GM23338 (cell line): Measurements from ENCODE around the gene CNTNAP2. TPM values are rescaled to one million over a fixed set of nuclear protein-coding genes. Genes with fewer than 3 reads are reported as not detected.

Experiments used
- ATAC-seq: fragments of 200-7000 bp; cut with Tn5 transposase; 3 replicates; pipeline ENCODE4 v1.9.1; 2020
- DNase-seq: peaks from one replicate; pipeline ENCODE4 v3.0.0-alpha.2; 2015; ENCODE audit warnings: low spot score
- H2AFZ ChIP-seq: fragments of 200-600 bp; sonication (generic); 2 replicates; pipeline ENCODE4 v1.8.0; 2016; ENCODE audit warnings: antibody characterized with exemption, mild to moderate bottlenecking, moderate library complexity
- H3F3A ChIP-seq: fragments of 200-600 bp; sonication (generic); replicated peaks from 2 replicates; pipeline ENCODE4 v1.8.0; 2017; ENCODE audit warnings: antibody characterized with exemption, mixed run types, low read depth
- H3K27ac ChIP-seq: fragments of 200-600 bp; sonication (generic); 2 replicates; pipeline ENCODE4 v1.6.1; 2016; ENCODE audit warnings: low read depth
- H3K27me3 ChIP-seq: fragments of 200-600 bp; sonication (generic); 2 replicates; pipeline ENCODE4 v1.8.0; 2016; ENCODE audit warnings: mild to moderate bottlenecking, mixed run types, moderate library complexity; ENCODE audit not compliant: insufficient read depth
- H3K36me3 ChIP-seq: fragments of 200-600 bp; sonication (generic); 2 replicates; pipeline ENCODE4 v1.8.0; 2016; ENCODE audit warnings: mild to moderate bottlenecking; ENCODE audit not compliant: insufficient read depth
- H3K4me1 ChIP-seq: fragments of 200-600 bp; sonication (generic); 2 replicates; pipeline ENCODE4 v1.8.0; 2016; ENCODE audit warnings: mild to moderate bottlenecking, moderate library complexity; ENCODE audit not compliant: insufficient read depth
- H3K4me2 ChIP-seq: fragments of 200-600 bp; sonication (generic); 2 replicates; pipeline ENCODE4 v1.7.1; 2017; ENCODE audit warnings: mixed run types
- H3K4me3 ChIP-seq: fragments of 200-600 bp; sonication (generic); 2 replicates; pipeline ENCODE4 v1.6.1; 2016; ENCODE audit warnings: mixed run types
- H3K79me2 ChIP-seq: fragments of 200-600 bp; sonication (generic); replicated peaks from 2 replicates; pipeline ENCODE4 v1.8.0; 2017; ENCODE audit warnings: mild to moderate bottlenecking; ENCODE audit not compliant: insufficient read depth
- H3K9me2 ChIP-seq: fragments of 200-600 bp; sonication (generic); 2 replicates; pipeline ENCODE4 v1.8.0; 2017; ENCODE audit not compliant: insufficient read depth
- H4K20me1 ChIP-seq: fragments of 200-600 bp; sonication (generic); replicated peaks from 2 replicates; pipeline ENCODE4 v1.8.0; 2017; ENCODE audit warnings: mild to moderate bottlenecking; ENCODE audit not compliant: insufficient read depth
- H3K27ac Mint-ChIP-seq: 2 replicates; pipeline ENCODE4 v1.8.0; 2020; ENCODE audit warnings: inconsistent platforms, mild to moderate bottlenecking, moderate library complexity, mixed read lengths
- H3K27me3 Mint-ChIP-seq: 3 replicates; pipeline ENCODE4 v1.8.0; 2022; ENCODE audit warnings: low read depth, mild to moderate bottlenecking, moderate library complexity, mixed read lengths, inconsistent platforms; ENCODE audit not compliant: insufficient read depth, poor library complexity
- H3K36me3 Mint-ChIP-seq: 3 replicates; pipeline ENCODE4 v1.8.0; 2021; ENCODE audit warnings: low read depth, mild to moderate bottlenecking, inconsistent platforms, moderate library complexity, mixed read lengths
- H3K4me1 Mint-ChIP-seq: 3 replicates; pipeline ENCODE4 v1.8.0; 2020; ENCODE audit warnings: mild to moderate bottlenecking, inconsistent platforms, mixed read lengths
- H3K4me3 Mint-ChIP-seq: 3 replicates; pipeline ENCODE4 v1.8.0; 2021; ENCODE audit warnings: moderate library complexity, mild to moderate bottlenecking, inconsistent platforms, mixed read lengths
- H3K9me3 Mint-ChIP-seq: 3 replicates; pipeline ENCODE4 v1.8.0; 2020; ENCODE audit warnings: moderate library complexity, mild to moderate bottlenecking, inconsistent platforms, mixed read lengths
- CREB1 ChIP-seq: fragments of 250-450 bp; sonication (Bioruptor Pico); IDR thresholded peaks from 2 replicates; pipeline ENCODE4 v1.5.0; 2020; ENCODE audit warnings: low read depth, mild to moderate bottlenecking, moderate library complexity
- CTCF ChIP-seq, 2 experiments: fragments of 200-600 bp in 1 of 2; sonication (generic) in 1 of 2; conservative IDR thresholded peaks; 2 replicates each; pipeline versions ENCODE4 v1.5.1 to v1.6.1; 2016 to 2017; ENCODE audit warnings: antibody characterized with exemption in 2 of 2, low read depth in 2 of 2, mild to moderate bottlenecking in 2 of 2, moderate library complexity in 1 of 2
- ETS1 ChIP-seq: IDR thresholded peaks from 2 replicates; pipeline ENCODE4 v1.6.1; 2016; ENCODE audit warnings: antibody characterized with exemption
- EZH2 ChIP-seq: fragments of 200-600 bp; sonication (generic); IDR thresholded peaks from one replicate; pipeline ENCODE4 v1.8.0; 2017; ENCODE audit warnings: antibody characterized with exemption, mild to moderate bottlenecking, low read depth; ENCODE audit not compliant: unreplicated experiment
- EZH2phosphoT487 ChIP-seq: fragments of 200-600 bp; sonication (generic); IDR thresholded peaks from one replicate; pipeline ENCODE4 v1.8.1; 2018; ENCODE audit warnings: antibody characterized with exemption; ENCODE audit not compliant: unreplicated experiment
- JUNB ChIP-seq: IDR thresholded peaks from one replicate; pipeline ENCODE4 v1.6.1; 2016; ENCODE audit warnings: antibody characterized with exemption; ENCODE audit not compliant: unreplicated experiment
- NANOG ChIP-seq: IDR thresholded peaks from 2 replicates; pipeline ENCODE4 v1.6.1; 2016; ENCODE audit warnings: antibody characterized with exemption, borderline replicate concordance
- POLR2AphosphoS5 ChIP-seq: IDR thresholded peaks from 2 replicates; pipeline ENCODE4 v1.6.1; 2016; ENCODE audit warnings: antibody characterized with exemption, low read depth
- REST ChIP-seq: IDR thresholded peaks from one replicate; pipeline ENCODE4 v1.6.1; 2018; ENCODE audit warnings: antibody characterized with exemption; ENCODE audit not compliant: unreplicated experiment
- STAT1 ChIP-seq: IDR thresholded peaks from one replicate; pipeline ENCODE4 v1.6.1; 2016; ENCODE audit warnings: antibody characterized with exemption; ENCODE audit not compliant: unreplicated experiment
- ZNF114 ChIP-seq: fragments of 250-450 bp; sonication (Bioruptor Pico); IDR thresholded peaks from 2 replicates; pipeline ENCODE4 v1.5.0; 2020; ENCODE audit warnings: mild to moderate bottlenecking, moderate library complexity
- ZNF331 ChIP-seq: fragments of 250-450 bp; sonication (Bioruptor Pico); IDR thresholded peaks from 2 replicates; pipeline ENCODE4 v1.5.0; 2020; ENCODE audit warnings: low read depth, mild to moderate bottlenecking, moderate library complexity
- ZNF462 ChIP-seq: fragments of 250-450 bp; sonication (Bioruptor Pico); IDR thresholded peaks from 2 replicates; pipeline ENCODE4 v1.5.0; 2020; ENCODE audit warnings: mild to moderate bottlenecking, moderate library complexity
- polyA plus RNA-seq: library from polyadenylated mRNA; unstranded; fragments of >200 nt; fragmentation: Nextera tagmentation; extraction: Ambion mirVana; gene quantifications from 2 replicates; pipeline ENCODE4 v1.2.1, GENCODE V29; 2016
- total RNA-seq: library from RNA; depleted of rRNA; stranded (reverse); fragments of >200 nt; shearing (Covaris generic); gene quantifications from 2 replicates; pipeline ENCODE4 v1.2.3, GENCODE V29; 2014

Gene CNTNAP2
- total and polyA plus RNA-seq, 2 experiments from 2014 or later: 38.2 to 61.3 TPM

- H3K27ac Mint-ChIP-seq: no peak overlapping the region
- no peak overlapping the region for H3K4me3 ChIP-seq
- peaks cover 32% of the 10 kb centered on the region for H3K9me3 Mint-ChIP-seq
- H3K9me2 ChIP-seq: no peaks in the 10 kb centered on the region
- no peaks in the 10 kb centered on the region; the same call in 1 of the 2 replicates for H3K36me3 ChIP-seq
- H3F3A ChIP-seq: no peaks in the 10 kb centered on the region
- H2AFZ ChIP-seq: no peak overlapping the region
- ATAC-seq: no peak
- no peaks in the 10 kb centered on the region for H3K4me1 ChIP-seq
- no peak for DNase-seq
- H4K20me1 ChIP-seq: no peaks in the 10 kb centered on the region
- no peaks in the 10 kb centered on the region; the same call in 2 of the 3 replicates for H3K4me1 Mint-ChIP-seq
- no peak overlapping the region for H3K27ac ChIP-seq
- no peak overlapping the region for H3K4me2 ChIP-seq
- H3K79me2 ChIP-seq: no peaks in the 10 kb centered on the region
- no peak for TF ChIP-seq CTCF (conservative IDR thresholded peaks at IDR 0.05; ENCODE audit: low read depth in 2 of 2)
- no peak for TF ChIP-seq ZNF462 (CRISPR knock-in tag)
- no peak for TF ChIP-seq ZNF114 (CRISPR knock-in tag)
- no peak for TF ChIP-seq EZH2phosphoT487
- no peak for TF ChIP-seq ZNF331 (CRISPR knock-in tag)
- no peak for TF ChIP-seq NANOG
- TF ChIP-seq ETS1: no peak
- TF ChIP-seq CREB1 (CRISPR knock-in tag): no peak
- no peak for TF ChIP-seq JUNB
- no peak for TF ChIP-seq POLR2AphosphoS5
- TF ChIP-seq STAT1: no peak
- no peak for TF ChIP-seq REST
- no peak for TF ChIP-seq EZH2
- no peaks in the 10 kb centered on the region for H3K27me3 ChIP-seq
- H3K4me3 Mint-ChIP-seq: no peak overlapping the region
- H3K36me3 Mint-ChIP-seq: peaks cover 11% of the 10 kb centered on the region
- H3K27me3 Mint-ChIP-seq: peaks cover 4% of the 10 kb centered on the region
Measured at GRCh38 chr7:146492017-146492416, 375.4 kb downstream of the CNTNAP2 start.
